GM06990 (cell line): Measurements from ENCODE around the gene EIF4G1.

Source experiments
- DNase-seq: peaks from one replicate; pipeline ENCODE4 v3.0.0-alpha.2; 2011; ENCODE audit not compliant: insufficient read length; ENCODE audit errors: extremely low read depth
- H3K27me3 ChIP-seq: replicated peaks from 2 replicates; pipeline ENCODE4 v1.6.0; 2011; ENCODE audit warnings: low read length; ENCODE audit not compliant: control insufficient read depth, insufficient read depth
- H3K36me3 ChIP-seq: 2 replicates; pipeline ENCODE4 v1.5.1; 2011; ENCODE audit warnings: low read length; ENCODE audit not compliant: control insufficient read depth, insufficient read depth
- H3K4me3 ChIP-seq: replicated peaks from 2 replicates; pipeline ENCODE4 v1.5.1; 2011; ENCODE audit warnings: low read depth, mild to moderate bottlenecking, control low read depth, low read length
- TF ChIP-seq, protein P1 (sequence below): IDR thresholded peaks from 2 replicates; pipeline ENCODE4 v1.5.1; 2011; ENCODE audit warnings: low read length, control low read depth, mild to moderate bottlenecking, inconsistent platforms; ENCODE audit not compliant: insufficient read depth, poor library complexity, severe bottlenecking

The EIF4G1 gene

DNA sequence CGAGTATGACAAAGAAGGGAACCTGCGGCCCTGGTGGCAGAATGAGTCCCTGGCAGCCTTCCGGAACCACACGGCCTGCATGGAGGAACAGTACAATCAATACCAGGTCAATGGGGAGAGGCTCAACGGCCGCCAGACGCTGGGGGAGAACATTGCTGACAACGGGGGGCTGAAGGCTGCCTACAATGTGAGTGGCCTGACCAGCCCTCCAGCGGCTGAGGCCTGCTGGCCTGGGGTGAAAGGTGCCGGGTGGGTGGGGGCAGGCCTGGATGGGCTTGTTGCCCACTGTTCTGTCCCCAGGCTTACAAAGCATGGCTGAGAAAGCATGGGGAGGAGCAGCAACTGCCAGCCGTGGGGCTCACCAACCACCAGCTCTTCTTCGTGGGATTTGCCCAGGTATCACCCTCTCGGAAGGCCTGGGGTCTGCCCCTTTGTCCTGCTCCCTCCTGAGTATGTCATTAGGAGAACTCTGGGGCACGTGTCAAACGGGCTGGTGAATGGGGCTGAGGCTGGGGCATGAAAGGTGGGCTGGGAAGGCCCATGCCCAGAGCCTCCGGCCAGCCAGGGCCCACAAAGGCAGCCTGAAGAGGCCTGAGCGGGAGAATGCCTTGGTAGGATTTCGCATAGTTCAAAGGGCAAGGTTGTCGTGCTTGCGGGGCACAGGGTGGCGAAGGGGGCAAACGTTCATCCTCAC lies 23.2 kb upstream of the EIF4G1 start:
- H3K4me3 ChIP-seq, result no peak overlapping the region
- H3K36me3 ChIP-seq, result no peaks in the 10 kb centered on the region
- TF ChIP-seq, protein P1, sequence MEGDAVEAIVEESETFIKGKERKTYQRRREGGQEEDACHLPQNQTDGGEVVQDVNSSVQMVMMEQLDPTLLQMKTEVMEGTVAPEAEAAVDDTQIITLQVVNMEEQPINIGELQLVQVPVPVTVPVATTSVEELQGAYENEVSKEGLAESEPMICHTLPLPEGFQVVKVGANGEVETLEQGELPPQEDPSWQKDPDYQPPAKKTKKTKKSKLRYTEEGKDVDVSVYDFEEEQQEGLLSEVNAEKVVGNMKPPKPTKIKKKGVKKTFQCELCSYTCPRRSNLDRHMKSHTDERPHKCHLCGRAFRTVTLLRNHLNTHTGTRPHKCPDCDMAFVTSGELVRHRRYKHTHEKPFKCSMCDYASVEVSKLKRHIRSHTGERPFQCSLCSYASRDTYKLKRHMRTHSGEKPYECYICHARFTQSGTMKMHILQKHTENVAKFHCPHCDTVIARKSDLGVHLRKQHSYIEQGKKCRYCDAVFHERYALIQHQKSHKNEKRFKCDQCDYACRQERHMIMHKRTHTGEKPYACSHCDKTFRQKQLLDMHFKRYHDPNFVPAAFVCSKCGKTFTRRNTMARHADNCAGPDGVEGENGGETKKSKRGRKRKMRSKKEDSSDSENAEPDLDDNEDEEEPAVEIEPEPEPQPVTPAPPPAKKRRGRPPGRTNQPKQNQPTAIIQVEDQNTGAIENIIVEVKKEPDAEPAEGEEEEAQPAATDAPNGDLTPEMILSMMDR, result no peak
- no peak for DNase-seq
- H3K27me3 ChIP-seq, result no peaks in the 10 kb centered on the region

DNA sequence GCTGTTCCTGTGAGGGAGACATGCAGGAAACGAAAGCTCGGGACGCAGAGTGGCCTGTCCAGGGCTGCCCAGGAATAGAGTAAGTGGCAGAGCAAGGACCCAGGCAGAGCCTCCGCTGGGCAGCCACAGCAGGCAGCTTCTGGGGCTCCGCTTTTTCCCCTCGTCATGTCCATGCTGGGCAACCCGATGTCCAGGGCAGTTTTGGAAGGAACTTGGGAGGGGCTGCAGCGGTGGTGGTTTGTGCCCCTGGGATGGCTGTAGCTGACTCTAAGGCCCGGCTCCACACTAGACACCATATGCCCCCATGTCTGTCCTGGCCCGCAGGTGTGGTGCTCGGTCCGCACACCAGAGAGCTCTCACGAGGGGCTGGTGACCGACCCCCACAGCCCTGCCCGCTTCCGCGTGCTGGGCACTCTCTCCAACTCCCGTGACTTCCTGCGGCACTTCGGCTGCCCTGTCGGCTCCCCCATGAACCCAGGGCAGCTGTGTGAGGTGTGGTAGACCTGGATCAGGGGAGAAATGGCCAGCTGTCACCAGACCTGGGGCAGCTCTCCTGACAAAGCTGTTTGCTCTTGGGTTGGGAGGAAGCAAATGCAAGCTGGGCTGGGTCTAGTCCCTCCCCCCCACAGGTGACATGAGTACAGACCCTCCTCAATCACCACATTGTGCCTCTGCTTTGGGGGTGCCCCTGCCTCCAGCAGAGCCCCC lies 22.5 kb upstream of the EIF4G1 start:
- TF ChIP-seq, protein P1, result no peak

DNA sequence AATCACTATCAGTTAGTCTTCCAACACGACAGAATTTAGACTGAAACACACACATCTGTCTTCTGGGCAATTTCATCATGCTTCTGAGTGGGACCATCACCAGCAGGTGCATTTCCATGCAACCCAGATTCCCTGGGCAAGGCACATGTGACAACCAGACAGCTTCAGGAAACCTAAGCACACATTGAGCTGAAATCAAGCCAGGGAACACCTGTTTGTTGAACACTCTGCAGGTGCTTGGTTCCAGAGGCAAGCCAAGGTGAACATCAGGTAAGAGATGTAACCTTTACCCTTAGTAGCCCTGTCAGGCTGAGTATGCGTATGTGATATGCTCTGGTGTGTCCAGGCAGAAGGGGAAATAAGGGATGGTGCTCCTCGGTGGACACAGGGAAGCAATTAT lies 18.6 kb upstream of the EIF4G1 start:
- Histone ChIP-seq H3K36me3 (no peaks in the 10 kb centered on the region), H3K27me3 (no peaks in the 10 kb centered on the region), H3K4me3 (no peak overlapping the region)
- TF ChIP-seq, protein P1, result no peak
- no peak for DNase-seq

More for the DNA sequence above, 22.5 kb upstream of the EIF4G1 start:
- no peak overlapping the region for H3K4me3 ChIP-seq
- DNase-seq, result no peak
- H3K27me3 ChIP-seq, result no peaks in the 10 kb centered on the region
- no peaks in the 10 kb centered on the region for H3K36me3 ChIP-seq

GRCh38 chr3:184296616-184297015 lies 17.8 kb upstream of the EIF4G1 start:
- TF ChIP-seq, protein P1, result no peak
- H3K27me3 ChIP-seq, result no peaks in the 10 kb centered on the region
- DNase-seq, result no peak
- no peak overlapping the region for H3K4me3 ChIP-seq
- peaks cover 4% of the 10 kb centered on the region for H3K36me3 ChIP-seq

DNA sequence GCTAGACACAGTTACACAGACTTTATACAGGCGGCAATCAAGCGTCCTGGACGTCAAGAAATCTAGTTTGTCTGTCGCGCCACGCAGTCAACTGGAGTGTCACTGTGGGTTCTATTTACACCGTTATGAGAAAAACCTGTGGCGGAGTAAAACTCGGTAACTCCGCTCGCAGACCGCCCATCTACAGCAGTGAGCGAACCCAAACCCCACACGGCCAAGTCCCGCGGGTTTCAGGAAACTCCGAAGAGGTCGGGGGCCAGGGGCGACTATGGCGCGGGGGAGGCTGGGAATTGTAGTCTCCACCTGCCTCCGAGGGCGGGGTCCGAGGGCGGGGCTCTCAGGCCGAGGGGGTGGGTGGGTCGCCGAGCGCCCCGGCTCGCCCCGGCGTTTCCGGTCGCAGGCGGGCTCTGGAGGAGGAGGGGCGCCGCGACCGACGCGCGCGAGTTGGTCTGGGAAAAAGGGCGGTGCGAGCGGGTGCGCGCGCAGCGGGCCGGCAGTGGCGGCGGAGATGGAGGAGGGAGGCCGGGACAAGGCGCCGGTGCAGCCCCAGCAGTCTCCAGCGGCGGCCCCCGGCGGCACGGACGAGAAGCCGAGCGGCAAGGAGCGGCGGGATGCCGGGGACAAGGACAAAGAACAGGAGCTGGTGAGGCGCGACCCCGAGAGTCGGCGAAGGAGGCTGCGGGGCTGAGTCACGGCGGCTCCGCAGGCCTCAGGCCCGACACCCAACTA lies 15.5 kb upstream of the EIF4G1 start, which contains the start of gene PSMD2:
PSMD2 (plus strand) TSS at position 483 of the 729 bp plus-strand sequence; CDS start at position 509, 26 bp downstream.
- TF ChIP-seq, protein P1, result no peak

More for the DNA sequence above, 15.5 kb upstream of the EIF4G1 start, which contains the start of gene PSMD2:
- Histone ChIP-seq H3K27me3 (no peaks in the 10 kb centered on the region), H3K36me3 (peaks cover 15% of the 10 kb centered on the region), H3K4me3 (peak within 1 kb of the TSS; percentile 94)
- DNase-seq, result peak; percentile 97
